Measurements from ENCODE around the gene NIPA2.

GRCh38 chr15:22913646-22914380 lies 75.3 kb downstream of the NIPA2 start:
- TF ChIP-seq, protein P1, sequence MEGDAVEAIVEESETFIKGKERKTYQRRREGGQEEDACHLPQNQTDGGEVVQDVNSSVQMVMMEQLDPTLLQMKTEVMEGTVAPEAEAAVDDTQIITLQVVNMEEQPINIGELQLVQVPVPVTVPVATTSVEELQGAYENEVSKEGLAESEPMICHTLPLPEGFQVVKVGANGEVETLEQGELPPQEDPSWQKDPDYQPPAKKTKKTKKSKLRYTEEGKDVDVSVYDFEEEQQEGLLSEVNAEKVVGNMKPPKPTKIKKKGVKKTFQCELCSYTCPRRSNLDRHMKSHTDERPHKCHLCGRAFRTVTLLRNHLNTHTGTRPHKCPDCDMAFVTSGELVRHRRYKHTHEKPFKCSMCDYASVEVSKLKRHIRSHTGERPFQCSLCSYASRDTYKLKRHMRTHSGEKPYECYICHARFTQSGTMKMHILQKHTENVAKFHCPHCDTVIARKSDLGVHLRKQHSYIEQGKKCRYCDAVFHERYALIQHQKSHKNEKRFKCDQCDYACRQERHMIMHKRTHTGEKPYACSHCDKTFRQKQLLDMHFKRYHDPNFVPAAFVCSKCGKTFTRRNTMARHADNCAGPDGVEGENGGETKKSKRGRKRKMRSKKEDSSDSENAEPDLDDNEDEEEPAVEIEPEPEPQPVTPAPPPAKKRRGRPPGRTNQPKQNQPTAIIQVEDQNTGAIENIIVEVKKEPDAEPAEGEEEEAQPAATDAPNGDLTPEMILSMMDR (IDR thresholded peaks at IDR 0.05; ENCODE audit: low read depth, low read length, missing input control) = no peak
- no peak for TF ChIP-seq RAD21 (IDR thresholded peaks at IDR 0.05)
- TF ChIP-seq NR2F2 (IDR thresholded peaks at IDR 0.05) = no peak
